ENCODE measurements around the gene PLK2. TPM values are rescaled to one million over a fixed set of nuclear protein-coding genes. Genes with fewer than 3 reads are reported as not detected.

PLK2 gene
- total and polyA plus RNA-seq, 2 of the 4 experiments (the other 2 are of a cell fraction): 129 to 337 TPM

DNA sequence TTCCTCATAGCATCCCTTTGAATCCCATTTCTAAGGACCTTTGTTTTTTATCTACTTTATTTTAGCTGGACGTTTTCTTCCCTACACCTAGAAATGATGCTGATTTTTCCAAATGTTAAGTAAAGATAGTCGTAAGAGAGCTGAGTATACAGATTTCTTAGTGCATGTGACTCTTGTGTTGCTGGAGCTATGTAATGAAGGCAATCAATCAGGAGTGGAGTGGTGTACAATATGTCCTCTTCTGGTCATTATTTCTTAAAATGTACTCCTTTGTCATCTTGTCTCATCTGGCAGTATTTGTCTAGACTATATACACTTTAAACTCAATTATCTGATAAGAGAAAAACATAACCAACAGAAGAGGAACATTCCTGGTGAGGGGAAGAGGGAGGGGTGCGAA is 44.9 kb upstream of the PLK2 start:
- H3K14ac ChIP-seq (replicated peaks; ENCODE audit: low read depth, low read length): no peak overlapping the region
- no CpG with 5 or more reads among the region's 3 CpGs for WGBS, 2 experiments (ENCODE audit: extremely low coverage in 2 of 2, insufficient read length in 1 of 2)
- ChIA-PET CTCF (no interaction called here), POLR2A (ENCODE audit: unreplicated experiment) (no interaction called here)
- ATAC-seq (ENCODE audit: low read depth) (no peak), DNase-seq (no peak)
- BruUV-seq (replicated peaks): no TSS peak
- H4K91ac ChIP-seq (ENCODE audit: insufficient read depth, low read depth, low read length): no peak overlapping the region
- no peaks in the 10 kb centered on the region for H3K79me1 ChIP-seq (ENCODE audit: low read depth in 1 of 2, low read length in 2 of 2)
- H3K4me3 ChIP-seq (ENCODE audit: insufficient read depth, low read depth, low read length): no peak overlapping the region
- H2BK120ac ChIP-seq (ENCODE audit: low read depth, low read length): no peak overlapping the region
- peaks cover 6% of the 10 kb centered on the region for H3K27me3 ChIP-seq (ENCODE audit: control insufficient read depth, insufficient read depth, low read length)
- H3K36me3 ChIP-seq (ENCODE audit: control insufficient read depth, insufficient read depth, low read length): no peaks in the 10 kb centered on the region
- in situ Hi-C loops (cut with MboI; ENCODE audit: low sequenced_read_pairs) (loop anchor here (10.0 kb wide), 1 partner anchor 340 kb away; no protein-coding TSS in a partner anchor), intact Hi-C loops (cut with micrococcal nuclease) (no loop called here), dilution Hi-C loops (cut with HindIII; ENCODE audit: low sequenced_read_pairs, unreplicated experiment) (no loop called here)
- H2BK5ac ChIP-seq (ENCODE audit: low read depth, low read length, poor library complexity, severe bottlenecking): no peak overlapping the region
- H3K23ac ChIP-seq (ENCODE audit: low read depth, low read length): no peak overlapping the region
- H2AFZ ChIP-seq (replicated peaks; ENCODE audit: low read length, poor library complexity): no peak overlapping the region
- H2BK20ac ChIP-seq (ENCODE audit: low read depth, low read length): no peak overlapping the region
- H3K56ac ChIP-seq (ENCODE audit: extremely low read depth, insufficient read depth, low read length): no peak overlapping the region
- no peak overlapping the region for H4K8ac ChIP-seq (ENCODE audit: low read depth in 2 of 2, low read length in 2 of 2)
- H3K4me2 ChIP-seq (ENCODE audit: low read depth, low read length): no peak overlapping the region
- no peak overlapping the region for H3K4ac ChIP-seq (ENCODE audit: low read depth, low read length)
- H3K18ac ChIP-seq (ENCODE audit: low read depth, low read length): no peak overlapping the region
- H3K4me1 ChIP-seq (ENCODE audit: control insufficient read depth, insufficient read depth, low read length): no peaks in the 10 kb centered on the region
- no peak overlapping the region for H3K27ac ChIP-seq (ENCODE audit: insufficient read depth, low read length)
- H3K9me1 ChIP-seq (ENCODE audit: insufficient read depth, low read length): no peaks in the 10 kb centered on the region
- no peaks in the 10 kb centered on the region for H4K20me1 ChIP-seq (ENCODE audit: insufficient read depth, low read length)
- TF ChIP-seq FOS (IDR thresholded peaks at IDR 0.05; ENCODE audit: low read depth, low read length): no peak
- TF ChIP-seq MAFK (IDR thresholded peaks at IDR 0.05; ENCODE audit: low read depth, low read length): no peak
- TF ChIP-seq, protein P1, sequence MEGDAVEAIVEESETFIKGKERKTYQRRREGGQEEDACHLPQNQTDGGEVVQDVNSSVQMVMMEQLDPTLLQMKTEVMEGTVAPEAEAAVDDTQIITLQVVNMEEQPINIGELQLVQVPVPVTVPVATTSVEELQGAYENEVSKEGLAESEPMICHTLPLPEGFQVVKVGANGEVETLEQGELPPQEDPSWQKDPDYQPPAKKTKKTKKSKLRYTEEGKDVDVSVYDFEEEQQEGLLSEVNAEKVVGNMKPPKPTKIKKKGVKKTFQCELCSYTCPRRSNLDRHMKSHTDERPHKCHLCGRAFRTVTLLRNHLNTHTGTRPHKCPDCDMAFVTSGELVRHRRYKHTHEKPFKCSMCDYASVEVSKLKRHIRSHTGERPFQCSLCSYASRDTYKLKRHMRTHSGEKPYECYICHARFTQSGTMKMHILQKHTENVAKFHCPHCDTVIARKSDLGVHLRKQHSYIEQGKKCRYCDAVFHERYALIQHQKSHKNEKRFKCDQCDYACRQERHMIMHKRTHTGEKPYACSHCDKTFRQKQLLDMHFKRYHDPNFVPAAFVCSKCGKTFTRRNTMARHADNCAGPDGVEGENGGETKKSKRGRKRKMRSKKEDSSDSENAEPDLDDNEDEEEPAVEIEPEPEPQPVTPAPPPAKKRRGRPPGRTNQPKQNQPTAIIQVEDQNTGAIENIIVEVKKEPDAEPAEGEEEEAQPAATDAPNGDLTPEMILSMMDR (conservative IDR thresholded peaks at IDR 0.05; ENCODE audit: low read depth, low read length): no peak
- no peak for TF ChIP-seq CHD1 (IDR thresholded peaks at IDR 0.05; ENCODE audit: low read depth, low read length)
- TF ChIP-seq MXI1 (IDR thresholded peaks at IDR 0.05; ENCODE audit: borderline replicate concordance, low read depth, low read length): no peak
- TF ChIP-seq, protein P2, sequence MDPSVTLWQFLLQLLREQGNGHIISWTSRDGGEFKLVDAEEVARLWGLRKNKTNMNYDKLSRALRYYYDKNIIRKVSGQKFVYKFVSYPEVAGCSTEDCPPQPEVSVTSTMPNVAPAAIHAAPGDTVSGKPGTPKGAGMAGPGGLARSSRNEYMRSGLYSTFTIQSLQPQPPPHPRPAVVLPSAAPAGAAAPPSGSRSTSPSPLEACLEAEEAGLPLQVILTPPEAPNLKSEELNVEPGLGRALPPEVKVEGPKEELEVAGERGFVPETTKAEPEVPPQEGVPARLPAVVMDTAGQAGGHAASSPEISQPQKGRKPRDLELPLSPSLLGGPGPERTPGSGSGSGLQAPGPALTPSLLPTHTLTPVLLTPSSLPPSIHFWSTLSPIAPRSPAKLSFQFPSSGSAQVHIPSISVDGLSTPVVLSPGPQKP (IDR thresholded peaks at IDR 0.05; ENCODE audit: borderline replicate concordance, low read depth, low read length): no peak
- TF ChIP-seq RAD21 (IDR thresholded peaks at IDR 0.05; ENCODE audit: low read length): no peak
- TF ChIP-seq BHLHE40 (IDR thresholded peaks at IDR 0.05; ENCODE audit: low read depth, low read length): no peak
- TF ChIP-seq, protein P3, sequence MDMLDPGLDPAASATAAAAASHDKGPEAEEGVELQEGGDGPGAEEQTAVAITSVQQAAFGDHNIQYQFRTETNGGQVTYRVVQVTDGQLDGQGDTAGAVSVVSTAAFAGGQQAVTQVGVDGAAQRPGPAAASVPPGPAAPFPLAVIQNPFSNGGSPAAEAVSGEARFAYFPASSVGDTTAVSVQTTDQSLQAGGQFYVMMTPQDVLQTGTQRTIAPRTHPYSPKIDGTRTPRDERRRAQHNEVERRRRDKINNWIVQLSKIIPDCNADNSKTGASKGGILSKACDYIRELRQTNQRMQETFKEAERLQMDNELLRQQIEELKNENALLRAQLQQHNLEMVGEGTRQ (IDR thresholded peaks at IDR 0.05; ENCODE audit: low read depth, low read length): no peak
- H4K5ac ChIP-seq (ENCODE audit: low read depth, low read length): no peak overlapping the region
- no peak overlapping the region for H3K9ac ChIP-seq (ENCODE audit: low read depth, low read length)
- H3K9me3 ChIP-seq (ENCODE audit: control insufficient read depth, insufficient read depth, low read length): no peaks in the 10 kb centered on the region
- no peak overlapping the region for H2AK9ac ChIP-seq (replicated peaks; ENCODE audit: low read depth, low read length, poor library complexity)
- H2BK15ac ChIP-seq (ENCODE audit: low read depth, low read length): no peak overlapping the region
- H2AK5ac ChIP-seq (ENCODE audit: low read depth, low read length): no peak overlapping the region

Data from IMR-90 (cell line).